Measurements from ENCODE around the gene PROX1.

Gene PROX1

GRCh38 chr1:213982672-213983492, 4.9 kb upstream of the PROX1 start:
- TF ChIP-seq LEF1 (IDR thresholded peaks at IDR 0.05; ENCODE audit: borderline replicate concordance) (no peak), FOXM1 (IDR thresholded peaks at IDR 0.05; ENCODE audit: borderline replicate concordance) (no peak), PKNOX1 (IDR thresholded peaks at IDR 0.05) (no peak), L3MBTL2 (conservative IDR thresholded peaks at IDR 0.05) (peak; percentile 72), CTBP1 (IDR thresholded peaks at IDR 0.05; ENCODE audit: borderline replicate concordance) (no peak)
- ChIA-PET CTCF (interaction anchor here (0.6 kb wide), 1 partner anchor 144 kb away, joined by 4 read pairs; no protein-coding TSS in a partner anchor), POLR2A (no interaction called here)
- peak; percentile 56 for DNase-seq (ENCODE audit: extremely low spot score)

GRCh38 chr1:213983493-213984386, 4.0 kb upstream of the PROX1 start:
- CTCF ChIA-PET: interaction anchor here (1.1 kb wide), 1 partner anchor 611 kb away, joined by 4 read pairs; no protein-coding TSS in a partner anchor
- TF ChIP-seq SP1 (IDR thresholded peaks at IDR 0.05): no peak
- TF ChIP-seq PKNOX1 (IDR thresholded peaks at IDR 0.05): no peak
- TF ChIP-seq ARNT (IDR thresholded peaks at IDR 0.05): no peak
- TF ChIP-seq FOXK2 (IDR thresholded peaks at IDR 0.05): no peak
- TF ChIP-seq L3MBTL2 (conservative IDR thresholded peaks at IDR 0.05): peak; percentile 75
- no peak for TF ChIP-seq TARDBP (IDR thresholded peaks at IDR 0.05)
- TF ChIP-seq NFRKB (IDR thresholded peaks at IDR 0.05): no peak
- no peak for TF ChIP-seq SUZ12 (IDR thresholded peaks at IDR 0.05)
- no peak for TF ChIP-seq CTBP1 (IDR thresholded peaks at IDR 0.05; ENCODE audit: borderline replicate concordance)
- POLR2A ChIA-PET: interaction anchor here (0.9 kb wide), 1 partner anchor 19 kb away, joined by 3 read pairs; no protein-coding TSS in a partner anchor
- peak; percentile 50 for DNase-seq (ENCODE audit: extremely low spot score)

GRCh38 chr1:213984387-213985208, 3.2 kb upstream of the PROX1 start:
- peak; percentile 49 for DNase-seq (ENCODE audit: extremely low spot score)
- ChIA-PET POLR2A (interaction anchor here (0.8 to 0.9 kb wide), 2 partner anchors 18 to 26 kb away, joined by 3 read pairs; no protein-coding TSS in a partner anchor), CTCF (interaction anchor here (1.1 kb wide), 1 partner anchor 612 kb away, joined by 4 read pairs; no protein-coding TSS in a partner anchor)
- peak; percentile 61; the same call in 1 of the 2 replicates for TF ChIP-seq PKNOX1 (IDR thresholded peaks at IDR 0.05)
- no peak for TF ChIP-seq CTBP1 (IDR thresholded peaks at IDR 0.05; ENCODE audit: borderline replicate concordance)

GRCh38 chr1:213985209-213986019, 2.4 kb upstream of the PROX1 start:
- no peak for DNase-seq (ENCODE audit: extremely low spot score)
- TF ChIP-seq SUZ12 (IDR thresholded peaks at IDR 0.05) (no peak), TARDBP (IDR thresholded peaks at IDR 0.05) (no peak), FOXM1 (IDR thresholded peaks at IDR 0.05; ENCODE audit: borderline replicate concordance) (no peak), NFRKB (IDR thresholded peaks at IDR 0.05) (no peak), ELF4 (IDR thresholded peaks at IDR 0.05) (no peak), SP1 (IDR thresholded peaks at IDR 0.05) (no peak), LEF1 (IDR thresholded peaks at IDR 0.05; ENCODE audit: borderline replicate concordance) (no peak), L3MBTL2 (conservative IDR thresholded peaks at IDR 0.05) (no peak), PKNOX1 (IDR thresholded peaks at IDR 0.05) (no peak)
- CTCF ChIA-PET: no interaction called here
- POLR2A ChIA-PET: interaction anchor here (0.8 kb wide), 1 partner anchor 25 kb away, joined by 3 read pairs; no protein-coding TSS in a partner anchor

Data from HEK293T (cell line).